RWPE2 (cell line): ENCODE measurements around the gene FBF1.
"Not testable (repeated sequence)": the region's sequence is repeated elsewhere in the genome, so short reads cannot be mapped to it uniquely, and the experiment has no call there.

Source experiments
- ATAC-seq: fragments of 200-7000 bp; cut with Tn5 transposase; 3 replicates; pipeline ENCODE4 v1.9.1; 2021; ENCODE audit warnings: low read depth
- DNase-seq: peaks from one replicate; pipeline ENCODE4 v3.0.0-alpha.2; 2020; ENCODE audit warnings: low spot score
- H3K27ac ChIP-seq: fragments of 450-650 bp; 2 replicates; pipeline ENCODE4 v1.5.1; 2017; ENCODE audit warnings: mild to moderate bottlenecking; ENCODE audit not compliant: poor library complexity, severe bottlenecking
- H3K27me3 ChIP-seq: fragments of 250-450 bp; sonication (Bioruptor Pico); 2 replicates; pipeline ENCODE4 v1.5.1; 2021; ENCODE audit warnings: mild to moderate bottlenecking, moderate library complexity; ENCODE audit not compliant: insufficient read depth, poor library complexity, severe bottlenecking
- H3K36me3 ChIP-seq: fragments of 250-450 bp; sonication (Bioruptor Pico); 2 replicates; pipeline ENCODE4 v1.5.1; 2020; ENCODE audit warnings: low read depth, mild to moderate bottlenecking, moderate library complexity
- H3K4me1 ChIP-seq: fragments of 250-450 bp; sonication (Bioruptor Pico); 2 replicates; pipeline ENCODE4 v1.5.1; 2021; ENCODE audit warnings: mild to moderate bottlenecking, moderate library complexity; ENCODE audit not compliant: insufficient read depth, poor library complexity, severe bottlenecking
- H3K4me3 ChIP-seq: fragments of 250-450 bp; sonication (Bioruptor Pico); 2 replicates; pipeline ENCODE4 v1.5.1; 2021; ENCODE audit warnings: mild to moderate bottlenecking, moderate library complexity; ENCODE audit not compliant: severe bottlenecking
- H3K9me3 ChIP-seq: fragments of 250-450 bp; sonication (Bioruptor Pico); 2 replicates; pipeline ENCODE4 v1.5.1; 2021; ENCODE audit warnings: mild to moderate bottlenecking, moderate library complexity; ENCODE audit not compliant: severe bottlenecking
- CTCF ChIP-seq: fragments of 450-650 bp; IDR thresholded peaks from one replicate; pipeline ENCODE4 v1.5.1; 2017; ENCODE audit warnings: mild to moderate bottlenecking, moderate library complexity; ENCODE audit not compliant: poor library complexity, severe bottlenecking

FBF1 gene

GRCh38 chr17:75869282-75870141, 71.3 kb downstream of the FBF1 start:
- DNase-seq = no peak
- Histone ChIP-seq H3K4me3 (no peak overlapping the region), H3K9me3 (no peaks in the 10 kb centered on the region), H3K4me1 (peaks cover 23% of the 10 kb centered on the region), H3K36me3 (peaks cover 11% of the 10 kb centered on the region), H3K27ac (peak overlapping the region; percentile 2), H3K27me3 (no peaks in the 10 kb centered on the region)
- ATAC-seq = peak; percentile 6; the same call in 1 of the 3 replicates
- no peak for TF ChIP-seq CTCF

GRCh38 chr17:75868730-75869281, 72.0 kb downstream of the FBF1 start:
- not testable (repeated sequence) for H3K36me3 ChIP-seq, ATAC-seq, H3K4me3 ChIP-seq, DNase-seq, H3K9me3 ChIP-seq, H3K27me3 ChIP-seq
- peak overlapping the region; percentile 2 for H3K27ac ChIP-seq
- H3K4me1 ChIP-seq = peaks cover 28% of the 10 kb centered on the region

- H3K9me3 ChIP-seq, H3K27ac ChIP-seq, H3K4me3 ChIP-seq, H3K27me3 ChIP-seq, ATAC-seq, H3K36me3 ChIP-seq, DNase-seq: not testable (repeated sequence)
- peaks cover 15% of the 10 kb centered on the region for H3K4me1 ChIP-seq
Measured at GRCh38 chr17:75865404-75866188, 75.2 kb downstream of the FBF1 start.

- not testable (repeated sequence) for H3K4me3 ChIP-seq
Measured at GRCh38 chr17:75864887-75865286, 76.0 kb downstream of the FBF1 start.

GRCh38 chr17:75864448-75864871, 76.4 kb downstream of the FBF1 start:
- DNase-seq (no peak), ATAC-seq (peak; percentile 47)
- Histone ChIP-seq H3K27me3 (no peaks in the 10 kb centered on the region), H3K4me3 (no peak overlapping the region), H3K27ac (no peak overlapping the region), H3K9me3 (no peaks in the 10 kb centered on the region), H3K36me3 (no peaks in the 10 kb centered on the region), H3K4me1 (peaks cover 13% of the 10 kb centered on the region)
- TF ChIP-seq CTCF = no peak

More at GRCh38 chr17:75864887-75865286, 76.0 kb downstream of the FBF1 start:
- H3K36me3 ChIP-seq, H3K27me3 ChIP-seq, H3K27ac ChIP-seq, DNase-seq, ATAC-seq, H3K9me3 ChIP-seq: not testable (repeated sequence)
- H3K4me1 ChIP-seq = peaks cover 15% of the 10 kb centered on the region

GRCh38 chr17:75861927-75862317, 78.9 kb downstream of the FBF1 start:
- H3K27ac ChIP-seq = no peak overlapping the region
- peaks cover 7% of the 10 kb centered on the region for H3K4me1 ChIP-seq
- no peak overlapping the region for H3K4me3 ChIP-seq
- ATAC-seq = no peak
- no peaks in the 10 kb centered on the region for H3K27me3 ChIP-seq
- no peak for DNase-seq
- no peaks in the 10 kb centered on the region for H3K36me3 ChIP-seq
- H3K9me3 ChIP-seq = no peaks in the 10 kb centered on the region
- no peak for TF ChIP-seq CTCF
